ENCODE data around the gene ZNF556.

GRCh38 chr19:2853015-2853606 is 14.0 kb upstream of the ZNF556 start:
- TF ChIP-seq EZH2 (IDR thresholded peaks at IDR 0.05) (no peak), POLR2AphosphoS5 (IDR thresholded peaks at IDR 0.05; ENCODE audit: borderline replicate concordance, low read depth, low read length) (no peak)
